Upper lobe of left lung (tissue), 4 donors: ENCODE results near the gene LMTK3.

Experiments
- EP300 ChIP-seq, 4 donors: sonication (generic); formaldehyde crosslinking; IDR thresholded peaks; one replicate each; pipeline ENCODE4 v1.5.1; 2017; ENCODE audit warnings: antibody characterized with exemption in 4 of 4, control low read depth in 2 of 4
- POLR2A ChIP-seq, 4 donors: fragments of 450-650 bp; IDR thresholded peaks; one replicate each; pipeline ENCODE4 v1.5.1; 2016 to 2017; ENCODE audit warnings: antibody characterized with exemption in 4 of 4, mild to moderate bottlenecking in 2 of 4
- POLR2AphosphoS5 ChIP-seq, 2 donors: sonication (generic); formaldehyde crosslinking; IDR thresholded peaks; one replicate each; pipeline ENCODE4 v1.5.1; 2017; ENCODE audit warnings: antibody characterized with exemption in 2 of 2
- TF ChIP-seq, protein P1 (sequence below), 6 experiments: fragments of 450-650 bp in 4 of 6; fragments of 200-600 bp in 2 of 6; sonication (generic) in 2 of 6; IDR thresholded peaks; one replicate each; pipeline ENCODE4 v1.5.1; 2016 to 2019; ENCODE audit warnings: antibody characterized with exemption in 6 of 6

DNA sequence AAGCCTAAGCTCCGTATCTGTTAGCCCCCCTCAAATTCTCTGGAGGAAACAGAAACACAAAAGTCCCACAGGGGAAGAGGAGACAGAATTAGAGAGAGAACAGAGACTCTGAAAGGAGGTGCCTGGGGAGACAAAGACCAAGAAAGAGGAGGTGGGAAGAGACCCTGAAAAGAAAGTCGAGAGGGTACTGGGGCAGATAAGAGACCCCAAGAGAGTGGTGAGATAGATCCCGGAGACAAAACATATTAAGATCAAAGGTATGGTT is 66.8 kb downstream of the LMTK3 start:
- TF ChIP-seq, protein P1, sequence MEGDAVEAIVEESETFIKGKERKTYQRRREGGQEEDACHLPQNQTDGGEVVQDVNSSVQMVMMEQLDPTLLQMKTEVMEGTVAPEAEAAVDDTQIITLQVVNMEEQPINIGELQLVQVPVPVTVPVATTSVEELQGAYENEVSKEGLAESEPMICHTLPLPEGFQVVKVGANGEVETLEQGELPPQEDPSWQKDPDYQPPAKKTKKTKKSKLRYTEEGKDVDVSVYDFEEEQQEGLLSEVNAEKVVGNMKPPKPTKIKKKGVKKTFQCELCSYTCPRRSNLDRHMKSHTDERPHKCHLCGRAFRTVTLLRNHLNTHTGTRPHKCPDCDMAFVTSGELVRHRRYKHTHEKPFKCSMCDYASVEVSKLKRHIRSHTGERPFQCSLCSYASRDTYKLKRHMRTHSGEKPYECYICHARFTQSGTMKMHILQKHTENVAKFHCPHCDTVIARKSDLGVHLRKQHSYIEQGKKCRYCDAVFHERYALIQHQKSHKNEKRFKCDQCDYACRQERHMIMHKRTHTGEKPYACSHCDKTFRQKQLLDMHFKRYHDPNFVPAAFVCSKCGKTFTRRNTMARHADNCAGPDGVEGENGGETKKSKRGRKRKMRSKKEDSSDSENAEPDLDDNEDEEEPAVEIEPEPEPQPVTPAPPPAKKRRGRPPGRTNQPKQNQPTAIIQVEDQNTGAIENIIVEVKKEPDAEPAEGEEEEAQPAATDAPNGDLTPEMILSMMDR (IDR thresholded peaks at IDR 0.05), result no peak
- TF ChIP-seq POLR2A (IDR thresholded peaks at IDR 0.05), result no peak
- TF ChIP-seq POLR2AphosphoS5 (IDR thresholded peaks at IDR 0.05), result no peak
- TF ChIP-seq EP300 (IDR thresholded peaks at IDR 0.05), result no peak
